Stimulated activated CD4-positive, alpha-beta T cell treated with anti-CD3 and anti-CD28 coated beads, Interleukin-2, amount 100 ng/mL, for 48 hours (primary cell): ENCODE data around the gene SSBP2.

Experiments used
- DNase-seq, 2 donors: peaks; one replicate each; pipeline ENCODE4 v3.0.0-alpha.2; 2020

The SSBP2 gene

GRCh38 chr5:81365541-81365940, 385.4 kb downstream of the SSBP2 start:
- DNase-seq = no peak

GRCh38 chr5:81363093-81363871, 387.6 kb downstream of the SSBP2 start:
- no peak for DNase-seq
